Measurements from ENCODE around the gene SLC9A5.

- TF ChIP-seq CTCF (IDR thresholded peaks at IDR 0.05; ENCODE audit: low read depth, low read length) (no peak), EZH2phosphoT487 (IDR thresholded peaks at IDR 0.05; ENCODE audit: low read depth) (no peak)
These were observed 45.5 kb downstream of the SLC9A5 start for GRCh38 chr16:67294171-67294757.
